Stimulated activated CD8-positive, alpha-beta memory T cell treated with anti-CD3 and anti-CD28 coated beads, Interleukin-7, amount 100 ng/mL, for 4 hours (primary cell): Measurements from ENCODE around the gene ADSL.
"Not testable (repeated sequence)": the region's sequence is repeated elsewhere in the genome, so short reads cannot be mapped to it uniquely, and the experiment has no call there.

Source experiments
- DNase-seq, 2 donors: peaks; one replicate each; pipeline ENCODE4 v3.0.0-alpha.2; 2020; ENCODE audit warnings: low read depth in 2 of 2

The ADSL gene

GRCh38 chr22:40346185-40347118 is at the start of gene ADSL:
Gene ADSL, plus strand, starts transcription at chr22:40346500. Its CDS starts 59 bp downstream, at chr22:40346559.
- DNase-seq: peak; percentile 60 to 82

DNA sequence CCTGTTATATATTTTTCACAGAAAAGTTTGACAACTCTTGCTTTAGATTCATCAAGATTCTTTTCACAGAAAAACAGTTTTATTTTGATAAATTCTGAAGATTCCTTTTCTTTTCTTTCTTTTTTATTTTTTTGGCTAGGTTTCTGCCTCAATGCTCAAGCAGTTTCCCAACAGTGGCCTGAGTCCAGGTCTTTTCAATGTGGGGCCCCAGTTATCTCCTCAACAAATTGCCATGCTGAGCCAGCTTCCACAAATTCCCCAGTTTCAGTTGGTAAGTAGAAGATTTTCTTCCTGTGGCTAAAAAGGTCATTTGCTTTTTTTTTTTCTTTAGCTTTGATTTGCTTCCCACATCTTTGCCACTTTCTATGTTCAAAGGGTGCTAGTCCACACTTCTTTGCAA is 46.0 kb upstream of the ADSL start:
- DNase-seq: no peak

DNA sequence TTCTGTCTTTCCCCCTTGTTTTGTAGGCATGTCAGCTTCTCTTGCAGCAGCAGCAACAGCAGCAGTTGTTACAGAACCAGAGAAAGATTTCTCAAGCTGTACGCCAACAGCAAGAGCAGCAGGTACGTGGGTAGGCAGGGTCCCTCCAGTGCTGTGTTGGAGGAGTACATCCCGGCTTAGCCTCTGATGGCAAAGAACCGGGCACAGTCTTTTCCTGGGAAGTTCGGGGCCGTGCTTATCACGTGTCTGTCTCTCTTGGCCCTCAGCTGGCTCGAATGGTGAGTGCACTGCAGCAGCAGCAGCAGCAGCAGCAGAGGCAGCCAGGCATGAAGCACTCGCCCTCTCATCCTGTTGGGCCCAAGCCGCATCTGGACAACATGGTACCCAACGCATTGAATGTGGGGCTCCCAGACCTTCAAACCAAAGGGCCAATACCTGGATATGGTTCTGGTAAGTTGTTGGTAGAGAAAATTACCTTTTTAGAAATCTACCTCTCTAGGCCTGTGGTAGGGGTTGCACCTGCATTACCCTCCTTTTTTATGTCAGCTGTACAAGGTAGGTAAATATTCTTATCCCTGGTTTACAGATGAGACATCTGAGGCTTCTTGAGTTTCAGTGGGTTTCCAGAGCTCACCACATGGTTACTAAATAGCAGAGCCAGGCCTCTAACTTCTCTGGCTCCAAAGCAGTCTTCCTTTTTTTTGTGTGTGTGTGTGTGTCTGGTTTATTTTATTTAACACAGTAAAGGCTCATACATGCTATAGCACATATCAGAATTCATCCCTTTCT is 45.2 kb upstream of the ADSL start:
- no peak for DNase-seq

DNA sequence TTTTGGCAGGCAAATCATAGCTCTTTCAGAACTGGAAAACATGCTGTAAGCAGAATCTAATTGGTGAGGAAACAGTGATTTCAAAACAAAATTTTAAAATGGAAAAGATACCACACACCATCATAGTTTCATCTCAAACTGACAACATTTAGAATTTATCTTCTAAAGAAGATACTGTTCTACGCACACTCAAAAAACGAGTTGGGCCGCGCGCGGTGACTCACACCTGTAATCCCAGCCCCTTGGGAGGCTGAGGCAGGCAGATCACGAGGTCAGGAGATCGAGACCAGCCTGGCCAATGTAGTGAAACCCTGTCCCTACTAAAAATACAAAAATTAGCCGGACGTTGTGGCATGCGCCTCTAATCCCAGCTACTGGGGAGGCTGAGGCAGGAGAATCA is 44.2 kb upstream of the ADSL start:
- no peak for DNase-seq

- no peak for DNase-seq
These were observed 40.7 kb upstream of the ADSL start for GRCh38 chr22:40305625-40306024.

DNA sequence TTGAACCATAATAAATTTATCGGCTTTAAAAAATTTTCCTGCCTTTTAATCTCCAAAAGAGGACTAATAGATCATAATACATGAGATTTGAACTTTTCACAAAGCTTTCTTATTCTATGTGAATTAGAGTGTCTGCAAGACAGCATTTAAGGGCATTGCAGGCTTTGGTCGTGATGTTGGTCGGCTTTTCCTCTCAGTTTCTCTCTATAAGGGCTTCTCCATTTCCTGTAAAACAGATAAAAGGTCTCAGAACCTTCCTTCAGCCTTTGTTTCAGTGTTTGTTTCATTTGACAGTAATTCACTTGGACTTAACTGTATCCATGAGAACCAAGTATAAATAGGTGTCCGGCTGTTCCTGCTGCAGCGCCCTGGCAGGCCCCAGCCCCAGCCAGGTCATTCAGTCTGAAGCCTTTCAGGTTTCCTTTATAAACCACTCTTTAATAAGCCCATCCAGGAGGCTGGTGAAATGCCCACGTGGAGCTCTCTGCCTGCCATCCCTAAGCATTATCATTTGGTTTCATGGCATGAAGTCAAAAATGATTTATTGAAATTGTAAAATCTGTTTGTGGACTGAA is 37.2 kb upstream of the ADSL start:
- no peak for DNase-seq

GRCh38 chr22:40309631-40310030 is 36.7 kb upstream of the ADSL start:
- DNase-seq: no peak

DNA sequence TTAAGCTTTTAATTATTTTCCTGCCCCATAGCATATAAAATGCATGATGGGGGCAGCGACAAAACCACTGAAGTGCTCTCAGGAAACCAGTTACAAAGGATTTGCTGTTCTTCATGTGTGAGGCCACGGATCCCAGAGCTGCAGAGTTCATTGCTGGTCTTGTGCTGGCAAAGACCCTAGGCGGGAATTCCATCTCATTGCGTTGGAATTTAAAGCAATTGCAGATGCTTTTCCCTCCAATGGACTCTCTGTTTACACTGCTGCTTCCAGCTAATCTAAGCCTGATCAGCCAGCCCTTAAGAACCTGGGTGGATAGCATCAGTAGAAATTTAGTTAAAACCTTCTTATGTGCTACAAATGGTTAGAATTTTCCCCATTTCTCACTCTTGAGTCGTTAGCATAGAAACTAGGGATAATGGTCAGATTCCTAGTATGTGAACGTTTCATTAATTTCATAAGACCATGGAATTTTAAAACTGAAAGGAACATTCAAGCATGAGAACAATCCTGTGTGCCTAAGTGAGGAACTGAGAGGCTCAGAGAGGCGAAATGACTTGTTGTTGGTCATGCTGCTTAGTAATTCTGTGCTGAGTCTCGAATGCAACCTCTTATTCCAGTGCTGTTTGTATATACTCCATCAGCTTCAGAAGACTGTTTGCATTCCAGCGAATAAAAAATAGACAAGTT is 36.1 kb upstream of the ADSL start:
- no peak for DNase-seq

DNA sequence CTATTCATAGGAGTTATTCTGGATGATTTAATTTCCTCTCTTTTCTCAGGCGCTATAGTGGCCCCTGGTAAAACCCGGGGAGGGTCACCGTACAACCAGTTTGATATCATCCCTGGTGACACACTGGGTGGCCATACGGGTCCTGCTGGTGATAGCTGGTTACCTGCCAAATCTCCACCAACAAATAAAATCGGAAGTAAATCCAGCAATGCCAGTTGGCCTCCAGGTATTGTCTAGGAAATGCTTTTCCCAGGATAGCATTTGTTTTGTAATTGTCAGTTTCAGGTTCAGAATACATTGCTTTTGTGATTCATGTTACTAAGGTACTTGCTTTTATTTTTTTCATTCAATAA is 35.6 kb upstream of the ADSL start:
- DNase-seq: no peak

DNA sequence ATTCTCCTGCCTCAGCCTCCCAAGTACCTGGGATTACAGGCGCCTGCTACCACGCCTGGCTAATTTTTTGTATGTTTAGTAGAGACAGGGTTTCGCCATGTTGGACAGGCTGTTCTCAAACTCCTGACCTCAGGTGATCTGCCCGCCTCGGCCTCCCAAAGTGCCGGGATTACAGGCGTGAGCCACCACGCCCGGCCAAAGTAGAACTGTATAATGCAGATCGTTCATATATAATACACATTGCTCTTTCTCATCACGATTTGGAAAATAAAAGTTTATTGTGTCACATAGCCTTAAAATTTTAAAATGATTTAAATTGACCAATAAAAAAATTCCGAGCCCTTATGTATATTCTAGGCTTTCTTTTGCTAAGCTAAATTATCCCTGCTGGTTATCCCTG is 34.7 kb upstream of the ADSL start:
- not testable (repeated sequence) for DNase-seq

- DNase-seq: no peak
These were observed 34.2 kb upstream of the ADSL start for GRCh38 chr22:40312050-40312449.

DNA sequence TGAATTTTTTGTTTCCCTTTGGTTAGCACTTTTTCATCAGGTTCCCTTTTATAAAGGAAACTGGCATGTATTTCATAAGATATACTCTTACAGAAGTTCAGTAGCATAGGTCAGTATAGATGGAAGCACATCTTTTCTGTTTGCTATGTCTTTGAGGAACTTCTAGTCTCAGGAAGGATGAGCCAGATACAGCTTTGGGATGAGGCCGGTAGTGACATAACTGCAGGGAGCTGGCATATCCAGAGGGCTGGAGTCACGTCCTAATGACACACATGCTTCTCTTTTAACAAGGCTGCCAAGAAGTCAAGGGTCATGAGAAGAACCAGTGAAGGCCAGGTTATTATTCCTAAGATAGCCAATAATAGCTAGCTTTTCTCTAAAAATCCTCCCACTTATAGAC is 33.3 kb upstream of the ADSL start:
- no peak for DNase-seq

DNA sequence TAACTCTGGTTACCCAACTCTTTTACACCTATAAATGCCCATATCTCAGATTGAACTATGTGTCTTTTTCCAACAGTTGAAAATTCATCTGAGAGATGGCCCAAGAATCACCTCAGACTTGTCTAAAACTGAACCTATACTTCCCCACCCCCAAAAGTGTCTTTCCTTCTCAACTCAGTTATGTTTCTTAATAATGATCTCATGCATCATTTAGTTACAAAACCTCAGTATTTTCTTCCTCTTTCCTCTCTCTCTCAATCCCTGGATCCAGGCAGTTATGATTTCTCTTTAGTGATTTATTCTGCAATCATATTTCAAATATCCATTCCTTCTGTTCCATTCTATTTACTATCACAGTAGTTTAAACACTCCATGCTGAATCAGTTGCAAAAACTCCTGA is 32.3 kb upstream of the ADSL start:
- DNase-seq: no peak

GRCh38 chr22:40320687-40321086 is 25.6 kb upstream of the ADSL start:
- DNase-seq: no peak

DNA sequence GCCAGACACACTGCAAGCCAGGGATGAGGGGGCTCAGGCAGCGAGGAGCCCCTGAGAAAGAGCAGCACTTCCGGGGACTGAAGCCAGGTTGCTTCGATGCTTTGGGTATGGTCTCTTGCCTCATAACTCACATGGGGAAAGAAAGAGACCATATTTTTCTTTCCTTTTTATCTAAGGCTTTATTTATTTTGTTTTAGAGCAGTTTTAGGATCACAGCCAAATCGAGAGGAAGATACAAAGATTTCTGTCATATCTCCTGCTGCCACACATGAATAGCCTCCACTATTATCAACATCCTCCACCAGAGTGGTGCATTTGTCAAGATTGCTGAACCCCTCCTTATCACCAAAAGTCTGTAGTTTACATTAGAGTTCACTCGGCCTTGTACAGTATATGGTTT is 24.3 kb upstream of the ADSL start:
- DNase-seq: no peak

GRCh38 chr22:40322818-40323447 is 23.4 kb upstream of the ADSL start:
- no peak for DNase-seq

DNA sequence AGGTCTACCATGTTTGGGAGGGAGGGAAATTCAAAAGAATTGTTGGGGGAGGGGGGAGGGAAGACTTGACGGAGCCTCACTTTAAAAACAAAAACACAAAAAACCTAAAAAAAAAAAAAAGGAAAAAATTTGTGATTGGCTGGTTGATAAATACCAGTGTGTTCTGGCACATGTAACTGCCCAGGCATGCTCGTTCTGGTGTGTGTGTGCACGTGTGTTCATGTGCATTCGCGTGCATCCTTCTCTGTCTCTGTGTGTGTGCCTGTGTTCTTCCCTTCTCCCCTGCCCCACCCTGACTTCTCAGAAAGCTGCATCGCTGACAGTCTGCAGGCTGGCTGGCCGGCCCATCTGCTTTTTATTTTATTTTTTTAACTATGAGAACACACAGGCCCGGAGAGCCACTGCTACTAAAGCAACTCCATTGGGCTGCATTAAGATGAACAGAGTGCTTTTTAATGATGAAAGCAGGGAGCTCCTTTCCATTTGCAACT is 22.6 kb upstream of the ADSL start:
- DNase-seq: no peak

DNA sequence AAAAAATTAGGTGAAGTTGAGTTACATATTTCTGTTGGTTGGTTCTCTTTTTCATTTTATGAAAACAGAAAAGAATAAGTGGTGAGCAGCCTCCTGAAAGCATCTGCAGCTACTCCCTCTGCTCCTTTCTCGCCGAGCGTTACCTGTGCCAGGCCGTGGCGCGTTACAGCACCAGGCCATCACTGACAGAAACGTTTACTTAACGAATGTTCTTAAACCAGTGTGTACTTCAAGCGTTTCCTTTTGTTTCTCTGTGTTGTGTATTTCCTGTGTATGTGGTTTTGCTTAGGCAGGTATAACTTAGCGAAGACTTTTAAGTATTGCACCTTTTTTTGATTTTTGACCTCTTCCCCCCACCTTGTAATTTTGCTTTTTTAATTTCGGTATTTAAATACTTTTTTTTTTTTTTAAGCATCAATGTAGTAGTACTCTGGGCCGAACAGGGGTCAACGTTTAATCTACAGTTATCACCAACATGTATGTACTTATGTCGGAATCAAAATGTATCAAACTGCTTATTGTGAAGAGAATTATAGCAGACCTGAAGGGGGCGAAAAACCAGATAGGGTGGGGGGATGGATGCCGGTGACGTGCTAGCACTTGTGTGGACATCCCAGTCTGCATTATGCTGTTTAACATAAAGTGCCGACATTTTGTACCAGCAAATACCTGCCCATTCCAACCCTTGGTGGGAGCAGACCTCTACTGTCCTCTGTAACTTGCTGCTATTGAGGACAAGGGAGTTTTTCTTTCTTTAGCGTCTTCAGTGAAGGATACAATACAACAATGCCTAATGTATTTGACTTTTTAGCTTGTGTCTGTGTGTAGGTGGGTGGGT is 21.6 kb upstream of the ADSL start:
- DNase-seq: no peak

GRCh38 chr22:40325315-40325714 is 21.0 kb upstream of the ADSL start:
- DNase-seq: peak; percentile 56 to 66

GRCh38 chr22:40326905-40327735 is 19.2 kb upstream of the ADSL start:
- DNase-seq: no peak
